ENCODE data around the gene TBC1D19. TPM values are rescaled to one million over a fixed set of nuclear protein-coding genes. Genes with fewer than 3 reads are reported as not detected.

The TBC1D19 gene
- total RNA-seq, 1 donor from 2014 or later, result 5.8 TPM

DNA sequence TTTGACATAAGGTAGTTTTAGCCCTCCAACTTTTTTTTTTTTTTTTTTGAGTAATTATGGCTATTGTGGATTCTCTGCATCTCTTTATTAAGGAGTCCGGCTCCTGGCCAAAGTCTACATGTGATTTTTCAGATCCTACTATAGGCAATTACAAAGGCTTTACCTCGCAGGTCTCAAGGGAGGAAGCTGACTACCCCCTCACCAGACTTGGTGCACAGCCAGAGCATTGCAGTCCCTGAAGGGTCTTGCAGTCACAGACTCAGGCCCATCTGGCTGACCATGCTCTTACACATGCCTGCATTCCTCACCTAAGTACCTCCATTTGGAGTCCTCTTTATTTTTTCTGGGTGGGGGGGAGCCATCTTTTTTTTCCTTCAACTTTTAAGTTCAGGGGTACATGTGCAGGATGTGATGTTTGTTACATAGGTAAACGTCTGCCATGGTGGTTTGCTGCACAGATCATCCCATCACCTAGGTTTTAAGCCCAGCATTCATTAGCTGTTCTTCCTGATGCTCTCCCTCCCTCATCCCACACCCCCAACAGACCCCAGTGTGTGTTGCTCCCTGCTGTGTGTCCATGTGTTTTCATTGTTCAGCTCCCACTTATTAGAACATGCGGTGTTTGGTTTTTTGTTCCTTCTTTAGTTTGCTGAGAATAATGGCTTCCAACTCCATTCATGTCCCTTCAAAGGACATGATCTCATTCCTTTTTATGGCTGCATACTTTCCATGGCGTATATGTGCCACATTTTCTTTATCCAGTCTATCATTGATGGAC is 188.4 kb downstream of the TBC1D19 start:
- intact Hi-C loops (cut with micrococcal nuclease), result no loop called here

DNA sequence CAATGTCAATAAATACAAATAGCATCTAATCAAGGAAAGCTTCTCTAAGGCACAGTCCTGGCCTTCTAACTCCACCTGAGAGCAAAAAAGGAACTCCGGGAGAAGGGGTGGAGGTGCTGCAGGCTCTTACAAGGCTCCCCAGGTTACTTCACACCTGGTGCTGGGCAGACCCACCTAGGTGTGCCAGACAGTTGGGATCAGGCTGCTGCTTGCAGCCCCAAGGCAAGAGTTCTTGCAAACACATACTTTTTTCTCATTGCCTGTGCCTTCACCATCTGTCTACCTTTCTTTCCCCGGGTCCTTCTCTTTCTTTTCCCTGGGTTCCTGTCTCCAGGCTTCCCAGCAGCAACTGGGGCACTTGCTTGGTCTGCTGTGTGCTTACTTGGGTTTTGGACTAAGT is 195.3 kb downstream of the TBC1D19 start:
- intact Hi-C loops (cut with micrococcal nuclease), result no loop called here

DNA sequence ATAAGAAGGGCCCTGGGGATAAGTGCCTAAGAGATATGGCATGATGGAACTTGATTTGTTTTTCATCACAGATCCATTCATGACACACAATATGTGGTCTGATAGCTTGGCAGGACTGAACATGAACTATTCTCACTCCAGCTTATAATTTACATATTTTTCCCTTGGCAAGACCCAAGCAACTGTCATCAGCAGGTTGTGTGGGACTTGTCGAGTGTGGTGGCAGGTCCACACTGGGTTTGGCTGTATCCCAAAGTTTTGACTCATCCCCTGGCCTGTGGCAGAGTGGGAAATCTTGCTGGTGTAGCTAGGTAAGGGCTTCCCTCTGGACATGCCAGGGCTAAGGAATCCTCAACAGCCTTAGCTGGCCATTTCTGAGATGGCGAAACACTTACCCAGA is 195.8 kb downstream of the TBC1D19 start:
- intact Hi-C loops (cut with micrococcal nuclease), result no loop called here

DNA sequence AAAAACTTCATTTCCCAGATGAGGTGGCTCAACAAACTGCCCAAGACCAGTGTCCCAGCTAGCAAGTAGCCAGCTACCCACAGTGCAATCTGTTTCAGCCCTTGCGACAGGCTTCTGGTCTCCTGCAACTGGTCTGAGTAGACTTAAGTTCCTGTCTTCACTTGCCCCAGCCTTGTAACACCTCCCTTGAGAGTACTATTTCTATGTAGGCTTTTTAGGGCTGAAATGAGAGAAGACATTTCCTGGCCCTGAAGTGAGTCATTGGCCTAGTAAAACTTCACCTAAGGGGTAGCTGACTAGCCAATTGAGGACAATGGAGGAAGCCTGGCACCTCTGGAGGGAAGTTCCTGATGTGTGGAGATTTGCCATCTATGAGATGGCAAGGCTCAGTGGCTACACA is 196.7 kb downstream of the TBC1D19 start:
- intact Hi-C loops (cut with micrococcal nuclease), result no loop called here

DNA sequence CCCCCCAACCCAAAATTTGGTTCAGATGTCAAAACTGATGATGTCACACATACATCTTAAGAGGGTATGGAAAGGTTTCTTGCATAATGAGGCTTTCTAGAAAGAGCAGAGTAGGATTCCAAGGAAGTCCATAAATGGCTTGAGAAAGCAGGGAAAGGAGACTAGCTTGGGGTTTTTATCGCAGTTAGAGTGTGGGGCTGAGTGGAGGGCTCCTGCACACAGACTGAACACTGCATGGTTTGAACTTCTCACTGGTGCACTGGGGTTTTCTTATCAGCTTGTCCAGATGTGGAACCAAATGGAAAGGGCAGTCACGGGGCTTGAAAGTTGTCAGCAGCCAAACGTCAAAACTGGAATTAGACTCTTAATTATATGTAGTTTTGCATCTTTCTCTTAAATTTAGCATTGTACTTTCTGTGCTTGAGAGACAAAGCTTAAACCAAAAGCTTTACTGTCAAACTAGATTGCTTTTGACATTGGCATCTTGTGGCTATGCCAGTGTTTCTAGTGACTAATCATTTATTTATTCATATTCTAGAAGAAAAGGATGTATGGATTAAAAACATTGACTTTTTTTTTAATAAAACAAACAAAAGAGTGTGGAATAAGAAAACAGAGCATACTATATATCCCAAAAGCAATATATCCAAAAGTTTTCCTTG is 198.4 kb downstream of the TBC1D19 start:
- intact Hi-C loops (cut with micrococcal nuclease), result no loop called here

DNA sequence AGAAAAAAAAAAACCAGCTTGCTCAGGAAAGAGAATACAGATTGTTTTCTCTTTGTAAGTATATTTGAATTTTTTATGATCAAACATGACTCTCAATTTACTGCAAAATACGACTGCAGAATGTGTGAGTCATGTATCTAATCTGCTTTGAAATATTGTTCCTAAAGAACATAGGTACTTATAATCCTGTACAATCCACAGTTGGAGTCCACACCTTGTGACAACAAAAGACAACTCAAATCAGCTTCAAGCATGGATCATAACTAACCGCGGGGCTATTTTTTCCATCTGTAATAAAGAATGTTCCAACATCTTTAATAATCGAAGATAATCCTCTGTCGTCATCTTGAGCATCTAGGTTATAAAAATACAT is 198.9 kb downstream of the TBC1D19 start:
- intact Hi-C loops (cut with micrococcal nuclease), result no loop called here

DNA sequence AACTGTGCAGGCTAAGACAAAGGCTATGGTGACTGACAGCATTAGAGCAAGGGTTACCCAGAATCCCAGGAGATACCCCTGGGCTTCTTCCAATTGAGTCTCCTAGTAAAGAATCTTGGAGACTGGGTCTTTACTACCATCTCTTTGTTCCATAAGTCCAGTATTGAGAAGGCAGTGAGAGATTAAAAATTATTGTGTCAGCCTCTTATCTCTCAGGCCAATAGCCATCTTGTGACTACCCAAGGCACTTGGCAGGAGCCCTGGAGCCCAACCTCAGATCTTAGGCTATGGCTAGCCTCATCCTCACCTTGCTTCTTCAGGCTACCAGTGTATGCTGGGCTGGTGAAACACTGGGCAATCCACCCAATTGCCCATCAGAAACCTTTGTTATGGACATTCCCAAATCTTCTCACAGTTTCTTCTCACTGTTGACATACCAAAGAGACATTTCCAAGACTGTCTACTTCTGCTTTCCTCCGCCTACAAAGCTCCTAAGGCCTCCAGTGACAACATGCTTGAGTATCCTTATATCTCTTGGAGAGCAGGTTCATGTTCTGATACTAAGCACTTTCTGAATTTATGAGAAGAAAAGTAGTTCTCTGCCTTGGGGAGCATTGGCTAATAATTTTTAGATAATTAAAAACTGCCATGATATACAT is 200.5 kb downstream of the TBC1D19 start:
- intact Hi-C loops (cut with micrococcal nuclease), result no loop called here

DNA sequence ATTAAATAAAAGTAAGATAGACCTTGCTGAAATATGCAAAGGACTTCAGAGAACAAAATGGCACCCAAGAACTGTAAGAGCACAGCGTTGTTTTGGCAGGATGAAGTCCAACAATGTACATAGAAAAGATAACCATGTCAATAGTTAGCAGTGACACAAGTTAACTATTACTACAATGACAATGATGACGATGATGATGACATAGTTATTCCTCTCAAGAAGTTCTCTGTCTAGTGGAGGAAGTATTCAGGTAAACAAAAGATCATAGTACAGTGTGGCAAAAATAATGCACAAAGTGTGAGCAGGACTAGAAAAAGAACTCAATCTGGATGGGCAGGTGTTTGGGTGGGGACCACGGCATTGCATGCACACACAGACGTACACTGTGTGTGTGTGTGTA is 201.4 kb downstream of the TBC1D19 start:
- intact Hi-C loops (cut with micrococcal nuclease), result no loop called here

DNA sequence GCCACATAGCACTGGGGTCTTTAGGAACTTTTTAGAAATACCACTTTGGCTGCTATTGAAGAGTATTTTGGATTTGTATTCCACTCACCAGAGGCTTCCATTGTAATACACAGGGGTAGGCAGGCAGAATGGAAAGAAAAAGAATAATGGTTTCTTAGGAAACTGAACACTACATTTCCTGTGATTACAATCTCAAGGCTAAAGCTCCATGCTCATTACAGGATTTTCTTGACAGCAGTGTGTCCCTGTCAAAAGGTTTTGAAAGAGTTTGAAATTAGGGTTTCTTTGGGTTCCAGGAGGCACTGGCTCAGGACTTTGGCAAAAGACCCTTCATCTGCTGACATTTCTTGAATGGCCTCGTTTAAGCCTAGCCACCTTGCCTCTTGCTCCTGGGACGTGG is 201.9 kb downstream of the TBC1D19 start:
- intact Hi-C loops (cut with micrococcal nuclease), result no loop called here

DNA sequence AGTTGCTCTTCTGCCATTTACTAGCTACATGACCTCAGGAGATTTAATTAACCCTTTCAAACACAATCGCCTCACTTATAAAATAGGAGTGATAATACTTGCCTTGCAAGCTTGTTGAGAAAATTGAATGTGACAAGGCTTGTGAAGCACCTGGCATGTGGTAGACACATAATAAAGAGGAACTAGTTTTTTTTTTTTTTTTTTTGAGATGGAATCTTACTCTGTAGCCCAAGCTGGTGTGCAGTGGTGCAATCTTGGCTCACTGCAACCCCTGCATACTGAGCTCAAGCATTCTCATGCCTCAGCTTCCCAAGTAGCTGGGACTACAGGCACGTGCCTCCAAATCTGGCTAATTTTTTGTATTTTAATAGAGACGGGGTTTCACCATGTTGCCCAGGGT is 203.0 kb downstream of the TBC1D19 start:
- intact Hi-C loops (cut with micrococcal nuclease), result no loop called here

DNA sequence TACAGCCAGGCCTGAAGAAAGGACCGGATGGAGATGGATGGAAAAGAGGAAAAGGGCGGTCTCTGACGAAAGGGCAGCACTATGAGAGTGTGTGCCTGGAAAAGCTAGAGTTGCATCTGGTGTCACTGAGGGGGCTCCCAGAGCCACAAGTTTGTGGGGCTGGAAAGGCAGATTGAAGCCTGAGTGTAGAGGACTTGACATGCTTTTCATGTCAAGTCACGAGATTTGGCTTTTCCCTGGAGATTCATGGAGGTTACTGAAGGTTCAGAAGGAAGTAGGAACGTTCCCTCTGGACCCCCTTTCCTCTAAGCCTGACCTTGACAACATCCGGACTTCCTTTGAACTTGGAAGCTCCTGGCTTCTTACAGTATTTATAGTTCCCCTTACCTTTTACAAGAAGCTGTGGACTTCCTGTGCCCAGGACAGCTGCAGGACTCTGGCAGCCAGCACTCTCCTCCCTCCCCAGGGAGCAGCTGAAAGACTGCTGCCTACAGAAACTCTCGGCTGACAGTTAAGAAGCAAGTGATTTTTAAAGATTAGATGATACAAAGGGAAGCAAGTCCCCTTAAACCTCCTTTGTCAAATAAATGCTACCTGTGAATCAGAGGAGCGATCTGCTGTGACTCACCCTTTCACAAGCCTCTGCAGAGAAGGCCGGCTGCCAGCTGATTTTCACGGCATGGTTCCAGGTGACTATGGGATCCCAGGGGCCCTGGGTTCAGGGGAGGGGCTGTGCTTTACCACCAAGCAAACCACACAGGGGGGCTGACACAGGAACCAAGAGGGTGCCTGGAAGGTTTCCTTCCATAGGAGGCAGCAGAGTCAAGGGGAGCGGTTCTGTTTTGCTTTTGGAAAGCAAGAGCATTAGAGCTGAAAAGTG is 203.8 kb downstream of the TBC1D19 start:
- intact Hi-C loops (cut with micrococcal nuclease), result loop anchor here (1.0 kb wide), 1 partner anchor 223 kb away; no protein-coding TSS in a partner anchor

DNA sequence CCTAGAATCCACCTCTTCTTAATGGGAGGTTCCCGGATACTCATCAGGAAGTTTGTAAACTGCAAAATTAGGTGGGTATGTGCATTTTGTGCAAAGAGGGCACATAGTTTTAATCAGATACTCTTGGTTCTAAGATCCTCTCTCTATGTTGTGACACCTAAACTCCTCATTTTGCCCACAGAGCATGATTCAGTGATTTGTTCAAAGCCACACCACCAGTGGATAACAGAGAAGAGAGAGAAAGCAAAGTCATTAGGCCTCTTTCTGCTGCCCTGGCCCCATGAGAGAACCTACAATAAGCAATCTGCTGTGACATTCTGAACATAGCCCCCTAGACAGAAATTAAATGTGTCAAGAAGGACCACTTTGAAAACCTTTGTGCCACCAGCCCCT is 204.5 kb downstream of the TBC1D19 start:
- intact Hi-C loops (cut with micrococcal nuclease), result loop anchor here (1.0 kb wide), 1 partner anchor 222 kb away; no protein-coding TSS in a partner anchor

DNA sequence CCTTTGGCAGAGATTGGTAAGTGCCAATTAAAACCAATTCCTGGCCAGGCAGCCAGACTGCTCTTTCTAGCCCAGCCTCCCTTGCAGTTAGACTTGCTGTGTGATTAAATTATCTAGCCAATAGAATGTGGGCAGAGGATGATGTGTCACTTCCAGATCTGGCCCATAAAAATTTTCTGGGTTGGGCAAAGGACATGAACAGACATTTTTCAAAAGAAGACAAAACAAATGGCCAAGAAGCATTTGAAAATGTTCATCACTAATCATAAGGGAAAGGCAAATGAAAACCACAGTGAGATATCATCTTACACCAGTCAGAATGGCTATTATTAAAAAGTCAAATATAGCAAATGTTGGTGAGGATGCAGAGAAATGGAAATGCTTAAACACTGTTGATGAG is 205.3 kb downstream of the TBC1D19 start:
- intact Hi-C loops (cut with micrococcal nuclease), result no loop called here

DNA sequence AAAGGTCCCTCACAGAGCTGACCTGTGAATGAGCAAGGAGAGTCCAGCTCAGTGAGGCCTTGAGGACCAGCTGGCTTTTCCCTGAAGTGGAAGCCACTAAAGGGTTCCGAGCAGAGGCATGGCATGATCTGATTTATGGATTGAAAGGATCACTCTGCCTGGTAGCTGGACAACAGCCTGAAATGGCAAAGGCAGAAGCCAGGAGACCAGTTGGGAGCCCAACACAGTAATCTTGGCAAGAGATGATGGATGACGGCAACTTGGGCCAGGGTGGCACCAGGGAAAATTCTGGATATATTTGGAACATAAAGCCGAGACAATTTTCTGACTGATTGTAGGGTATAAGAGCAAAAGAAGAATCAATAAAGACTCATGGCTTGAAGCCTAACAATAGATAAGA is 207.5 kb downstream of the TBC1D19 start:
- intact Hi-C loops (cut with micrococcal nuclease), result no loop called here

DNA sequence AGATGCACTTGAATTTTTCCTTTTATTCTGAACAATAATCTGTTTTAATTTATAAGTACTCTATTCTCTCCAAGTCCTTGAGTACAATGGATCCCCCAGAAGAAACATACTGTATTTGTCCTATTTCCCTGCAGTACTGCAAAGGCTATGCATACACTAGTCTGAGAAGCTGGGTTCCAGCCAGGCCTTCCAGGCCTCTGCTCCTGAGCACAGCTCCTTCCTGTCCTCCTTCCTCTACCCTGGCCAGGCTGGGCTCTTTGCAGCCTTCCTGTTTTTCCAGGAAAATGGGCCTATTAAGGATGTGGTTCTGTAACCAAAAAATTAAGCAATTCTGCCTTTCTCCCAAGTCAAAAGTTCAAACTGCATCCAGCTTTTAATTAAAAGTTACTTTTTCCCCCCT is 208.8 kb downstream of the TBC1D19 start:
- intact Hi-C loops (cut with micrococcal nuclease), result no loop called here

DNA sequence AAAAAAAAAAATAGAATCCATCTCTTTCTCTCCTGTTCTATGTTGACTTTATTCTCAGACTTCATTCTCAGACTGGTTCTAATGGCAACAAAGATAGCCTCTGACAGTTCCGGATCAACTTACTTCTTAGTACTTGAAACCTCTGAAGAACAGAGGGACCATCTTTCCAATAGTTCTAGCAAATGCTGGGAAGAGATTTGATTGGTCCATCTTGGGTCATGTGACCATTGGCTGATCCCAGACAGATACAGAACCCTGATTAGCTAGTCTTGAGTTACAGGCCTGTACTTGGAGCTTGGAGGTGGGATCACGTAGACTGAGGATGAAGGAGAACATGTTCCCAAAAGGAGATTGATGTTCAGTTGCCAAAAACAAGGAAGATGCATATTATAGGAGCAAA is 209.9 kb downstream of the TBC1D19 start:
- intact Hi-C loops (cut with micrococcal nuclease), result no loop called here

DNA sequence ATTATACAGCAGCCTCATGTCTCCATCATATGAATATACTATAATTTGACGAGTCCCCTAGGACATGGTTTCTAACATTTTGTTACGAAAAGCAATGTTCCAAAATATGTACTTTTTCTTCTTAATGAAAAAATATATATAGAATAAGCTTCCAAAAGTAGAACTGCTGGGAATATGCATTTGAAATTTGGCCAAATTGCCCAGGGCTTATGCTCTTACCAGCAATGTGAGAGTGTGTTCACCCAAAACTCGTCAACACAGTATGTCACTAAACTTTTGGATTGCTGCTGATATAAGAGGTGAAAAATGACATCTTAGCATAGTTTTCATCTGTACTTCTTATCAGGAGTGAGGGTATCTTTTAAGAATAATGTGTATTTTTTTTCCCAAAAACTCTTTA is 212.2 kb downstream of the TBC1D19 start:
- intact Hi-C loops (cut with micrococcal nuclease), result no loop called here

DNA sequence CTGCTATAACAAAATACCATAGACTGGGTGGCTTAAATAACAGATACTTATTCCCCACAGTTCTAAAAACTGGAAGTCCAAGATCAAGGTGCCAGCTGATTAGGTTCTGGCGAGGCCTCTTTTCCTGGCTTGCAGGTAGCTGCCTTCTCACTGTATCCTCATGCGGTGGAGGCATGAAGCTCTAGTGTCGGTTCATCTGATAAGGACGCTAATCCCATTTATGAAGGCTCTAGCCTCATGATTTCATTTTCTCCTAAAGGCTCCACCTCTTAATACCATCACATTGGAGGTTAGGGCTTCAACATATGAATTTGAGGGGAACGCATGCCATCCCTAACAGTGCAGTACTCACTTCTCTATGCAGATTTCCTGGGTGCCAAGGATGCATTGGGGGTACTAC is 218.9 kb downstream of the TBC1D19 start:
- intact Hi-C loops (cut with micrococcal nuclease), result no loop called here

DNA sequence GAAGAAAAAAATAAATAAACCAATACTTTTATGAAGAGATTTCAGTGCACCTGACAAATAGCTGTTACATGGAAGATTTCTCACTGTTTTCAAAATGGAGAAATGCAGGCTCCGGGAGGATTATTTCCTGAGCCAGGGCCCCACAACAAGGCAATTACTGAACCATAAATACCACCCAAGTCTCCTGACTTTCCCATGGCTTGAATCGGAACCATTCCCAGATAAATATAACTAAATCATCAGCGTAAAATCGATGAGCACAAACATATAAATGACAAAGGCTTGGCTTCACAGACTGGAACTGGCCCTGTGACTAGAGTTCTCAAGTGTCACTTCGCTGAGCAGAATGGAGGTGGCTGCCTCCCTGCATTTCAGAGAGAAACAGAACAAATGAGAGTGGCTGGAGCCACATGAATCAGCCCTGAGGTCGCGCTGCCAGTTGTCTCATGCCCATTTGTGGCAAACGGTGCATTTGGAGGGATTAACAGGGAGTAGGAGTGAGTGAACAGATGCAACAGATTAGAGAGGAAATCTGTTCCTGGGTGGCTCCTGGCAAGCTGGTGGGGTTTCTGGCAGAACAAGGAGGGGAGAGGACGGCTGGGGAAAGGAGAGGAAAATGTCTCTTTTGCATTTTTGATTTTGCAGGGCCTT is 219.5 kb downstream of the TBC1D19 start:
- intact Hi-C loops (cut with micrococcal nuclease), result no loop called here

DNA sequence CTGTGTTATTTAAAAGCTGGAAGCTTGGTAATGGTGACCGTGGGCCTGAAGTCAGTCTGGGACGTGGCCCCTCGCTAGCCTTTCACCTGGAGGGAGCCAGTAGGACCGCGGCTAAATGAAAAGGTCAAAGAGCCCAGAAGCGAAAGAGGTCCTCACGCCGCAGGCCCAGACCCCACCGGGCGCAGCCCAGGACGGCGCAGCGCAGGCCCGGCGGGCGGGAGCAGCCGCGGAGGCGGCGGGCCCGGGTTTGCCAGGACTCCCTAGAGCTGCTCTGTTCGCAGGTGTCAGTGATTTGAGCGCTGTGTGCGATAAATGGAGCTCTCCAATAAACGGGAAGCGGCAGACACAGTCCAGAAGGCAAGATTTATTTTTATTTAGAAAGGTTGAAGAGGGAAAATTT is 220.6 kb downstream of the TBC1D19 start:
- intact Hi-C loops (cut with micrococcal nuclease), result no loop called here

DNA sequence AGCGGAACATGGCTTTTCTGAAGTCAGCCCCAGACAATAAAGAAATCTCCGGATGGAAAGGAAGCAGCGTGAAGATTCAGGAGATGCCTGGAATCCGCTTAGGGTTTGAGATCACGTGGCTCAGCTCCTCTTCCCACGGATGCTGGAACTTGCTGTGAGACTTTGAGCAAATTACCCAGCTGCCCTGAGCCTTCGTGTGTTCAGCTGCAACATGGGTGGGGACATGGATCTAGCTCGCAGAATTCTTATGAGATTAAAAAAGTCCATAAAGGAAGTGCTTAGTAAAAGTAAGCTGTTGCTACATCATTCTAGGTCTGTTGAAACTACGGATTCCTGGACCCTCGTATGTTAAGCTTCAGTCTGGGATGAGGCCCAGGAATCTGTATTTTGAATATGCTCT is 221.0 kb downstream of the TBC1D19 start:
- intact Hi-C loops (cut with micrococcal nuclease), result no loop called here

Measured in T-helper 1 cell treated with Interleukin-12 subunit alpha and Interleukin-12 subunit beta and Interleukin-4 antibody, amounts not matched to agents 30 ng/mL and 1 ng/mL, for 36 hours (primary cell).